ENCODE measurements around the gene TMEM179. TPM values are rescaled to one million over a fixed set of nuclear protein-coding genes. Genes with fewer than 3 reads are reported as not detected.

Gene TMEM179
- total and polyA plus RNA-seq, 7 experiments from 2014 or later = 0.15 TPM; not detected in 6

DNA sequence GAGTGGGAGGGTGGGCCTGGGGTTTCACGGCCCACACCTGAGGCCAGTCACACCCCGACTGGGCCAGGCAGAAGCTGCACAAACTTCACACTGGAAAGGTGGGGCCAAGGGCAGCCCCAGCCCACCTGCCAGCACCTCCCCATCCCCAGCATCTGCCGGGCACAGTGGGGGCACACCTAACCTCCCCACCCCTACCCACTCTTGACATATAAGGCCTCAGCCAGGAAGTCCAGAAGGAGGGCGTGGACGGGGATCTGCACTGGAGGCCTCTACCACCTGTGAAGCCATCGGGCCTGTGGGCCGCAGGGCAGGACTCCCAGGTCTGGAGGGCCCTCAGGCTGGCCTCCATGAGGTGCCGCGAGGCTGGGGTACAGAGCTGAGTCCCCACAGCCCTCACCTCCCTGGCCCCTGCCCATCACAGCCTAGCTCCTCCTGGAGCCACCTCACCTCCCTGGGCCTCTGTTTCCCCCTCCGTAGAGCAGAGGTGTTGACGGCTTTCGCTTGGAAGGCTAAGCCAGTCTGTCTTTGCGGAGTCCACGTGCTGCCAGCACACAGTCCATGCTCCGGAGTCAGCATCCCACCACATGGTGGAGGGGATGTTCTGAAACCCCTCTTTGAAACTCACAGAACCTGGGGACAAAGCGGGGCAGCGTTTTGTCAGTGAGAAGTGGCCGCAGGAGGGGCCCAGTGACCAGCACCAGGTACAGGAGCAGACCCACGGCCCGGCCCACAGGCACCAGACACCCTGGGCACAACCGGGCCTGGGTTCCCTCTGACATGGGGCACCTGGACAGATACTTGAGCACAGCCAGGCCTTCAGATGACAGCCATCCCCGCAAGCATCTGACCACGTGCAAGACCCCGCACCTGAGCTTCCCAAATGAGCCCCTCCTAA is 46.7 kb upstream of the TMEM179 start:
- peaks cover 0 to 14% (median 0%) of the 10 kb centered on the region in 11 donors for H3K9me3 Mint-ChIP-seq
- Histone ChIP-seq H3K9me3 (ENCODE audit: control insufficient read depth in 2 of 3, low read length in 3 of 3) (no peaks in the 10 kb centered on the region), H3K27ac (ENCODE audit: low read depth, low read length) (no peak overlapping the region), H3K27me3 (ENCODE audit: control insufficient read depth in 2 of 2, insufficient read depth in 2 of 2, low read length in 2 of 2) (no peaks in the 10 kb centered on the region), H3K4me3 (ENCODE audit: low read length) (no peak overlapping the region), H3K4me1 (ENCODE audit: control insufficient read depth in 2 of 2, insufficient read depth in 2 of 2, low read length in 2 of 2) (peaks cover 3 to 9% of the 10 kb centered on the region in 2 donors), H3K36me3 (ENCODE audit: control insufficient read depth in 2 of 3, insufficient read depth in 3 of 3, low read length in 3 of 3) (no peaks in the 10 kb centered on the region)
- H3K4me3 Mint-ChIP-seq = peak overlapping the region in 1 of 10 donors; percentile 64
- H3K36me3 Mint-ChIP-seq = peaks cover 0 to 2% (median 0%) of the 10 kb centered on the region in 5 donors
- ChIA-PET CTCF (interaction anchor here (0.7 to 1.1 kb wide), 2 partner anchors 11 to 58 kb away, joined by 3 read pairs; no protein-coding TSS in a partner anchor), POLR2A (no interaction called here)
- intact Hi-C loops (cut with micrococcal nuclease) = loop anchor here (1.0 kb wide), 3 partner anchors 14 to 57 kb away; no protein-coding TSS in a partner anchor
- peaks cover 0 to 10% (median 6%) of the 10 kb centered on the region in 7 donors for H3K4me1 Mint-ChIP-seq
- no peak overlapping the region for H3K27ac Mint-ChIP-seq
- H3K27me3 Mint-ChIP-seq = peaks cover 0 to 24% (median 6%) of the 10 kb centered on the region in 5 donors
- ATAC-seq (no peak), DNase-seq (no peak)

DNA sequence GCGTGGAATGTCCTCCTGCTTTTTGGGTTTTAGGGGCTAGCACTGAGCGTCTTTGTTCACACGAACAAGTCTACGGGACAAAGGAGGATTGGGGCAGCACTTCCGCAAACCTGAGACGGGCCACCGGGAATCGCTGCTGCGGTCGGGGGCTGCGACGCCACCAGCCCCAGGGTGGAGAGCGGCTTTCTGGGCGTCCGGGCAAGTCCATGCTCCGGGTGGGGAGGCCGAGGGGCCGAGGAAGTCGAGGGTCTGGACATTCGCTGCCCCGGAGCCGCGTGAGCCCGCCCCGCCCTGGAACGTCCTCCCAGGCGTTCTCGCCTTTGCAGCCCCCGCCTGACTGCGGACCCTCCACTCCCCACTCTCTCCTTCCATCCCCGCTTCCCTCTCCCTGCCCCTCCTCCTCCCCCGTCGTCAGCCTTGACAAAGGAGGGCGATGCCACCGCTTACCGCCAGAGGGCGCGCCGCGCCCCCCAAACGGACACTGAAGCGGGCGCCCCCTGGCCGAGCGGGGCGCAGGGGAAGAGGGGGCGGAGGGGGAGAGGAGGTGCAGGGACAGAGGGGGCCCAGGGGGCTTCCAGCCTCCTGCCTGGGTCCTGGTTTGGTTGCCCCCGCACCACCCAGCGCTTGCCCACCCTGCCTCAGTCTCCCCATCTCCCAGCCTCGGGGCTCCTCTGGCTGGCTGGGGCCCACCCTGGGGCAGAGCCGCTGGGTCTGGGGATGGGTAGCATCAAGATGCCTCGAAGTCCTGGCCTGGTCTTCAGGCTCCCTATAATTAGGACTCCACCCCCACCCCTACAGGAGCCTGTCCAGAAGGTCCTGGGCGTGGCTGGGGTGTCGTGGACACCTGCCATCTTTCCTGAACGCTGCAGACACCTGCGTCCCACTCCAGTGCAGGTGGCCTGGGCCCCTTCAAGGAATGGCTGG is 45.7 kb upstream of the TMEM179 start:
- Mint-ChIP-seq H3K27ac (no peak overlapping the region), H3K4me3 (peak overlapping the region in 8 of 10 donors; percentile 36 to 64 (median 55)), H3K27me3 (peaks cover 0 to 18% (median 0%) of the 10 kb centered on the region in 5 donors), H3K9me3 (peaks cover 0 to 14% (median 2%) of the 10 kb centered on the region in 11 donors), H3K4me1 (peaks cover 0 to 3% (median 0%) of the 10 kb centered on the region in 7 donors), H3K36me3 (peaks cover 0 to 2% (median under 1%) of the 10 kb centered on the region in 5 donors)
- Histone ChIP-seq H3K4me3 (ENCODE audit: low read length) (peak overlapping the region; percentile 51), H3K4me1 (ENCODE audit: control insufficient read depth in 2 of 2, insufficient read depth in 2 of 2, low read length in 2 of 2) (peaks cover 3 to 9% of the 10 kb centered on the region in 2 donors), H3K27me3 (ENCODE audit: control insufficient read depth in 2 of 2, insufficient read depth in 2 of 2, low read length in 2 of 2) (no peaks in the 10 kb centered on the region), H3K9me3 (ENCODE audit: control insufficient read depth in 2 of 3, low read length in 3 of 3) (no peaks in the 10 kb centered on the region), H3K36me3 (ENCODE audit: control insufficient read depth in 2 of 3, insufficient read depth in 3 of 3, low read length in 3 of 3) (no peaks in the 10 kb centered on the region), H3K27ac (ENCODE audit: low read depth, low read length) (no peak overlapping the region)
- ATAC-seq (peak; percentile 82), DNase-seq (peak; percentile 35 to 74 (median 53))
- ChIA-PET CTCF (interaction anchor here (0.7 to 1.1 kb wide), 2 partner anchors 12 to 59 kb away, joined by 3 read pairs; no protein-coding TSS in a partner anchor), POLR2A (no interaction called here)
- intact Hi-C loops (cut with micrococcal nuclease) = loop anchor here (1.0 kb wide), 3 partner anchors 15 to 58 kb away; no protein-coding TSS in a partner anchor

DNA sequence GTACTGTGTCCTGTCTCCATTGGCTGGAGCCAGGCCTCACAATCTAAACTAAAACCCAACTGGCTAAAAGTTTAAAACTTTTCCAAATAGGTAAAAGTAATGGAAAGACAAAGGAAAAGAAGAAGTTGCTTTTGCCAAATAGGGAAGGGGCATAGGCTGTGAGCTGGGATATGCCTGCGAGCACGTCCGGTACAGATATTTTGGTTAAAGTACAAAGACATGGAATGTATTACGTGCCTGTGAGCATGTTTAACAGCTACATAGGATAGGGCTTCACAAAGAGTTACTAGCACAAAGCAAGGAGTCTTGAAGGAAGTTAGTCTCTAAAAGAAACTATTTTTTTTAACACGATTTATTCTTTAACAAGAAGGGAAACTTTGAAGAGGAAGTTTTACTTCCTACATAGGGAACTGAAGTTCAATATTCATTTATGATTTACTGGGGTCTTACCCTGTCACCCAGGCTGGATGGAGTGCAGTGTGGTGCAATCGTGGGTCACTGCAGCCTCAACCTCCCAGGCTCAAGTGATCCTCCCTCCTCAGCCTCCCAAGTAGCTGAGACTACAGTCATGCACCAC is 43.0 kb upstream of the TMEM179 start:
- Mint-ChIP-seq H3K9me3 (peaks cover 0 to 16% (median 5%) of the 10 kb centered on the region in 11 donors), H3K27ac (peak overlapping the region in 1 of 9 donors; percentile 14), H3K27me3 (peaks cover 0 to 18% (median 0%) of the 10 kb centered on the region in 5 donors), H3K4me1 (peaks cover 0 to 3% (median 0%) of the 10 kb centered on the region in 7 donors), H3K36me3 (peaks cover 0 to 5% (median 0%) of the 10 kb centered on the region in 5 donors), H3K4me3 (no peak overlapping the region)
- no peak for DNase-seq
- intact Hi-C loops (cut with micrococcal nuclease) = no loop called here
- ChIA-PET POLR2A (no interaction called here), CTCF (interaction anchor here (0.7 kb wide), 1 partner anchor 103 kb away, joined by 4 read pairs; no protein-coding TSS in a partner anchor)
- Histone ChIP-seq H3K9me3 (ENCODE audit: control insufficient read depth in 2 of 3, low read length in 3 of 3) (no peaks in the 10 kb centered on the region), H3K27me3 (ENCODE audit: control insufficient read depth in 2 of 2, insufficient read depth in 2 of 2, low read length in 2 of 2) (no peaks in the 10 kb centered on the region), H3K4me1 (ENCODE audit: control insufficient read depth in 2 of 2, insufficient read depth in 2 of 2, low read length in 2 of 2) (peaks cover 3 to 9% of the 10 kb centered on the region in 2 donors), H3K36me3 (ENCODE audit: control insufficient read depth in 2 of 3, insufficient read depth in 3 of 3, low read length in 3 of 3) (no peaks in the 10 kb centered on the region), H3K4me3 (ENCODE audit: low read length) (no peak overlapping the region), H3K27ac (ENCODE audit: low read depth, low read length) (no peak overlapping the region)
- no peak for ATAC-seq

DNA sequence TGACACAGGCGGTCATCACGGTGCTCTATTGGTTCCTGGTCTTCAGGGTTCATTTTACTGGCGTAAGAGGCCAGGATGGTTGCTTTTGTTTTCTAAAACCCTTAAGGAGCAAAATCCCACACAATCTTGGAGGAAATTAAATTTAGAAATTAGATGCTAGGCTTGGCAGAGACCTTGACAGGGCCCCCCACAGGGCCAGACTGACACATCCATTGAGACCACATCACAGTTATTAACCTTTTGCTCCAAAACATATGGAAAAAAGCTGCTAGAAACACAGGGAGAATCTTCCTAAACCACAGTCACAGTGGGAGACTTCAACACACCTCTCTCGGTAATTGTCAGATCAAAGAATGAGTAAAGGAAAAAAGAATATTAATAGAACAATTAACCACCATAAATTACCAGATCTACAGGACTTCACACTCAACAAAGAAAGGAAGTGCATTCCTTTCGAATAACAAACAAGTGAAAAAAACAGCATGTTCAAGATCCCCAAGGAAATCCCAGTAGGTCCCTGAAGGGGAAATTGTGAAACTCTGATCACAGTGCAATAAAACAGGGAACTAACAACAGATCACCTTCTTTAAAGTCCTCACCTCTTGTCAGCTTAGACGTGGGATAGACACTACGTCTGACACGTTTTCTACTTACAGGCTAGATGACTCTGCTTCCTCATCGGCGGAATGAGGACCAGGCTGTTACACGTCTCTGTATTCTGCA is 40.2 kb upstream of the TMEM179 start:
- Histone ChIP-seq H3K27me3 (ENCODE audit: control insufficient read depth in 2 of 2, insufficient read depth in 2 of 2, low read length in 2 of 2) (no peaks in the 10 kb centered on the region), H3K4me3 (ENCODE audit: low read length) (no peak overlapping the region), H3K9me3 (ENCODE audit: control insufficient read depth in 2 of 3, low read length in 3 of 3) (no peaks in the 10 kb centered on the region), H3K27ac (ENCODE audit: low read depth, low read length) (no peak overlapping the region), H3K36me3 (ENCODE audit: control insufficient read depth in 2 of 3, insufficient read depth in 3 of 3, low read length in 3 of 3) (no peaks in the 10 kb centered on the region), H3K4me1 (ENCODE audit: control insufficient read depth in 2 of 2, insufficient read depth in 2 of 2, low read length in 2 of 2) (no peaks in the 10 kb centered on the region)
- H3K27ac Mint-ChIP-seq = peak overlapping the region in 2 of 9 donors; percentile 46 to 48
- ChIA-PET POLR2A (no interaction called here), CTCF (no interaction called here)
- ATAC-seq = no peak
- H3K4me1 Mint-ChIP-seq = peaks cover 0 to 3% (median 0%) of the 10 kb centered on the region in 7 donors
- peaks cover 0 to 15% (median 5%) of the 10 kb centered on the region in 11 donors for H3K9me3 Mint-ChIP-seq
- H3K27me3 Mint-ChIP-seq = peaks cover 0 to 18% (median 0%) of the 10 kb centered on the region in 5 donors
- DNase-seq = no peak
- H3K4me3 Mint-ChIP-seq = no peak overlapping the region
- intact Hi-C loops (cut with micrococcal nuclease) = no loop called here
- H3K36me3 Mint-ChIP-seq = peaks cover 0 to 5% (median 0%) of the 10 kb centered on the region in 5 donors

DNA sequence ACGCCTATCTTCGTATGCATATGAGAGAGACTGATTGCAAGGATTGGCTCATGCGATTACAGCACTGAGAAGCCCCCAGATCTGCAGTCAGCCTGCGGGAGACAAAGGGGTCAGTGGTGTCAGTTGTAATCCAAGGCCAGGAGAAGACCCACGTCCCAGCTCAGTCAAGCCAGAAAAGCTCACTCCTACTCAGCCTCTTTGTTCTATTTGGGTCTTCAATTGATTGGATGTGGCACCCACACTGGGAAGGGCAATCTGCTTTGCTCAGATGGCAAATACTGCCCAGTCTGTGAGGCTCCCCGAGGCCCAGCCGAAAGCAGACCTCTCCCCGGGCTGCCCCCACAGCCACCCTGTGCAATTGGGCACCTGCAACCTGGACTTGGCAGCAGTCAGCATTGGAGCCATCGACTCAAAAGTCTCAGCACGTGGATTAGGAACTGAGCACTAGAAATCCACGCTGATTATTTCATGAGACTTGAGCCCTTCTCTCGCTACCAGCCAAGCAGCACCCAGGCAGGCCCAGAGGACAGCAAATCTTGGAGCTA is 39.6 kb upstream of the TMEM179 start:
- POLR2A ChIA-PET = no interaction called here
- Histone ChIP-seq H3K9me3 (ENCODE audit: control insufficient read depth in 2 of 3, low read length in 3 of 3) (no peaks in the 10 kb centered on the region), H3K27me3 (ENCODE audit: control insufficient read depth in 2 of 2, insufficient read depth in 2 of 2, low read length in 2 of 2) (no peaks in the 10 kb centered on the region), H3K36me3 (ENCODE audit: control insufficient read depth in 2 of 3, insufficient read depth in 3 of 3, low read length in 3 of 3) (no peaks in the 10 kb centered on the region), H3K4me3 (ENCODE audit: low read length) (no peak overlapping the region), H3K27ac (ENCODE audit: low read depth, low read length) (no peak overlapping the region), H3K4me1 (ENCODE audit: control insufficient read depth in 2 of 2, insufficient read depth in 2 of 2, low read length in 2 of 2) (no peaks in the 10 kb centered on the region)
- CTCF ChIA-PET = no interaction called here
- no peak overlapping the region for H3K27ac Mint-ChIP-seq
- H3K36me3 Mint-ChIP-seq = peaks cover 0 to 5% (median 0%) of the 10 kb centered on the region in 5 donors
- H3K27me3 Mint-ChIP-seq = peaks cover 0 to 13% (median 0%) of the 10 kb centered on the region in 5 donors
- H3K9me3 Mint-ChIP-seq = peaks cover 0 to 15% (median 5%) of the 10 kb centered on the region in 11 donors
- no peak overlapping the region for H3K4me3 Mint-ChIP-seq
- ATAC-seq = no peak
- intact Hi-C loops (cut with micrococcal nuclease) = no loop called here
- no peak for DNase-seq
- H3K4me1 Mint-ChIP-seq = peaks cover 0 to 5% (median 0%) of the 10 kb centered on the region in 7 donors

Data from naive thymus-derived CD4-positive, alpha-beta T cell (primary cell).